Parathyroid adenoma (tissue), 2 donors: ENCODE results near the gene MYO15B.

ENCODE experiments used
- H2AFZ ChIP-seq: fragments of 300-600 bp; sonication (generic); one replicate; pipeline ENCODE4 v1.7.0; 2017; ENCODE audit warnings: antibody characterized with exemption, mild to moderate bottlenecking
- H3K27ac ChIP-seq: fragments of 300-600 bp; sonication (generic); one replicate; pipeline ENCODE4 v1.7.0; 2017
- H3K27me3 ChIP-seq: fragments of 300-600 bp; sonication (generic); one replicate; pipeline ENCODE4 v1.7.0; 2017; ENCODE audit warnings: low read length; ENCODE audit not compliant: control insufficient read depth, insufficient read depth
- H3K36me3 ChIP-seq: fragments of 300-600 bp; sonication (generic); one replicate; pipeline ENCODE4 v1.7.0; 2017; ENCODE audit warnings: low read length; ENCODE audit not compliant: control insufficient read depth, insufficient read depth
- H3K4me1 ChIP-seq: fragments of 300-600 bp; sonication (generic); one replicate; pipeline ENCODE4 v1.7.0; 2017; ENCODE audit warnings: control low read depth
- H3K4me2 ChIP-seq: fragments of 300-600 bp; sonication (generic); one replicate; pipeline ENCODE4 v1.7.0; 2017; ENCODE audit warnings: low read length
- H3K4me3 ChIP-seq: fragments of 300-600 bp; sonication (generic); one replicate; pipeline ENCODE4 v1.7.0; 2017; ENCODE audit warnings: low read depth, low read length
- H3K79me2 ChIP-seq: fragments of 300-600 bp; sonication (generic); one replicate; pipeline ENCODE4 v1.7.0; 2017; ENCODE audit warnings: control low read depth
- H3K9ac ChIP-seq: fragments of 300-600 bp; sonication (generic); one replicate; pipeline ENCODE4 v1.7.0; 2017; ENCODE audit warnings: mild to moderate bottlenecking
- H3K9me3 ChIP-seq: fragments of 300-600 bp; sonication (generic); one replicate; pipeline ENCODE4 v1.7.0; 2017; ENCODE audit warnings: low read length; ENCODE audit not compliant: control insufficient read depth
- CTCF ChIP-seq: fragments of 300-600 bp; sonication (generic); IDR thresholded peaks from one replicate; pipeline ENCODE4 v1.7.0; 2017; ENCODE audit warnings: antibody characterized with exemption, mild to moderate bottlenecking
- donor health status: primary hyperparathyroidism.

MYO15B gene

GRCh38 chr17:75602644-75603043, 15.0 kb downstream of the MYO15B start:
- no peaks in the 10 kb centered on the region for H3K79me2 ChIP-seq
- TF ChIP-seq CTCF = no peak
- H3K4me2 ChIP-seq = no peak overlapping the region
- no peak overlapping the region for H3K27ac ChIP-seq
- H3K9ac ChIP-seq = no peak overlapping the region
- H3K36me3 ChIP-seq = no peaks in the 10 kb centered on the region
- no peaks in the 10 kb centered on the region for H3K27me3 ChIP-seq
- no peak overlapping the region for H3K4me3 ChIP-seq
- H3K9me3 ChIP-seq = no peaks in the 10 kb centered on the region
- H3K4me1 ChIP-seq = no peaks in the 10 kb centered on the region
- no peak overlapping the region for H2AFZ ChIP-seq

GRCh38 chr17:75603123-75603522, 15.5 kb downstream of the MYO15B start:
- H3K9me3 ChIP-seq = no peaks in the 10 kb centered on the region
- H3K27me3 ChIP-seq = no peaks in the 10 kb centered on the region
- H3K4me3 ChIP-seq = no peak overlapping the region
- H3K9ac ChIP-seq = no peak overlapping the region
- no peak overlapping the region for H3K4me2 ChIP-seq
- no peak overlapping the region for H2AFZ ChIP-seq
- H3K27ac ChIP-seq = no peak overlapping the region
- H3K79me2 ChIP-seq = no peaks in the 10 kb centered on the region
- no peak for TF ChIP-seq CTCF
- H3K4me1 ChIP-seq = no peaks in the 10 kb centered on the region
- no peaks in the 10 kb centered on the region for H3K36me3 ChIP-seq

GRCh38 chr17:75604034-75604695, 16.6 kb downstream of the MYO15B start:
- H3K9me3 ChIP-seq = no peaks in the 10 kb centered on the region
- H3K9ac ChIP-seq = no peak overlapping the region
- no peaks in the 10 kb centered on the region for H3K36me3 ChIP-seq
- no peaks in the 10 kb centered on the region for H3K79me2 ChIP-seq
- TF ChIP-seq CTCF = no peak
- no peaks in the 10 kb centered on the region for H3K27me3 ChIP-seq
- no peaks in the 10 kb centered on the region for H3K4me1 ChIP-seq
- no peak overlapping the region for H2AFZ ChIP-seq
- no peak overlapping the region for H3K27ac ChIP-seq
- H3K4me2 ChIP-seq = no peak overlapping the region
- H3K4me3 ChIP-seq = no peak overlapping the region

- H2AFZ ChIP-seq = no peak overlapping the region
- no peaks in the 10 kb centered on the region for H3K4me1 ChIP-seq
- H3K4me3 ChIP-seq = no peak overlapping the region
- no peak overlapping the region for H3K27ac ChIP-seq
- H3K79me2 ChIP-seq = no peaks in the 10 kb centered on the region
- no peak overlapping the region for H3K9ac ChIP-seq
- H3K4me2 ChIP-seq = no peak overlapping the region
- no peak for TF ChIP-seq CTCF
- H3K36me3 ChIP-seq = no peaks in the 10 kb centered on the region
- no peaks in the 10 kb centered on the region for H3K9me3 ChIP-seq
- no peaks in the 10 kb centered on the region for H3K27me3 ChIP-seq
These were observed 18.2 kb downstream of the MYO15B start for GRCh38 chr17:75605790-75606189.

- Histone ChIP-seq H3K9ac (no peak overlapping the region), H2AFZ (no peak overlapping the region)
These were observed 19.5 kb downstream of the MYO15B start for GRCh38 chr17:75607086-75607485.

More at GRCh38 chr17:75607086-75607485, 19.5 kb downstream of the MYO15B start:
- no peak overlapping the region for H3K4me3 ChIP-seq
- no peaks in the 10 kb centered on the region for H3K36me3 ChIP-seq
- no peaks in the 10 kb centered on the region for H3K79me2 ChIP-seq
- TF ChIP-seq CTCF = no peak
- H3K9me3 ChIP-seq = no peaks in the 10 kb centered on the region
- H3K4me2 ChIP-seq = no peak overlapping the region
- no peak overlapping the region for H3K27ac ChIP-seq
- no peaks in the 10 kb centered on the region for H3K27me3 ChIP-seq
- H3K4me1 ChIP-seq = no peaks in the 10 kb centered on the region
